ENCODE data around the gene SLC12A7.

SLC12A7 gene

DNA sequence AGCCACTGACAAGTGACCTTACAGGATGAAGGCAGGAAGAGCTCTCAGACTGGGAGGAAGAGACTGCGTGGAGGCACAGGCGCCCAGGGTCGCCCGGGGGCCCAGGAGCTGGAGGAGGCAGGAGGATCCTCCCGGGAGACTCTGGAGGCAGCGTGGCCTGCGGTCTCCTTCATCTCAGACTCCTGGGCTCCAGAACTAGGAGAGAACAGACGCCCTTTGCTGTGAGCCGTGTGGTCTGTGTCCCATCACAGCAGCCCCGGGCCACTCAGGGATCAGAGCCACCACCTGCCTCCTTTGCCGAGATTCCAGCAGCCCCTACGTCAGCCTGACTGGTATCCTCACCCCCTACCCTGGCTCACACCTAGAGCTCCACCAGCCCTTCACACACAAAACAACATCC lies 45.2 kb downstream of the SLC12A7 start:
- TF ChIP-seq ZNF785 (tag by site-specific recombination; IDR thresholded peaks at IDR 0.05): no peak
- no peak for TF ChIP-seq ZFP3 (tag by site-specific recombination; IDR thresholded peaks at IDR 0.05; ENCODE audit: low read depth)
- no peak for TF ChIP-seq ZNF37A (tag by site-specific recombination; IDR thresholded peaks at IDR 0.05)
- no peak for TF ChIP-seq ZNF19 (tag by site-specific recombination; IDR thresholded peaks at IDR 0.05; ENCODE audit: low read depth)
- no peak for TF ChIP-seq ZNF664 (tag by site-specific recombination; IDR thresholded peaks at IDR 0.05)
- no peak for TF ChIP-seq ZNF529 (tag by site-specific recombination; IDR thresholded peaks at IDR 0.05; ENCODE audit: insufficient replicate concordance)
- no peaks in the 10 kb centered on the region for H3K4me1 ChIP-seq (ENCODE audit: control insufficient read depth, insufficient read depth, low read length)
- no peaks in the 10 kb centered on the region for H3K9me3 ChIP-seq (ENCODE audit: control insufficient read depth, insufficient read depth, low read depth, low read length)
- H3K36me3 ChIP-seq (ENCODE audit: control insufficient read depth in 2 of 2, insufficient read depth in 1 of 2, low read length in 2 of 2): peaks cover 0 to 40% of the 10 kb centered on the region in 2 experiments; a peak in 1 of 3 replicates
- ChIA-PET CTCF (interaction anchor here (0.7 to 1.0 kb wide), 2 partner anchors 59 to 74 kb away, joined by 3 to 4 read pairs; partner anchors contain the start of gene NKD2), POLR2A (no interaction called here)
- H3K27ac ChIP-seq (ENCODE audit: extremely low read depth, low read depth, low read length): no peak overlapping the region
- H3K4me3 ChIP-seq (ENCODE audit: low read depth, low read length): no peak overlapping the region

- Histone ChIP-seq H3K4me3 (ENCODE audit: low read depth, low read length) (no peak overlapping the region), H3K27ac (ENCODE audit: extremely low read depth, low read depth, low read length) (no peak overlapping the region), H3K9me3 (ENCODE audit: control insufficient read depth, insufficient read depth, low read depth, low read length) (no peaks in the 10 kb centered on the region), H3K36me3 (ENCODE audit: control insufficient read depth in 2 of 2, insufficient read depth in 1 of 2, low read length in 2 of 2) (peaks cover 0 to 40% of the 10 kb centered on the region in 2 experiments; a peak in 1 of 3 replicates), H3K4me1 (ENCODE audit: control insufficient read depth, insufficient read depth, low read length) (no peaks in the 10 kb centered on the region)
- TF ChIP-seq ZNF660 (tag by site-specific recombination; IDR thresholded peaks at IDR 0.05) (no peak), OSR2 (tag by site-specific recombination; IDR thresholded peaks at IDR 0.05) (no peak), ZNF175 (tag by site-specific recombination; IDR thresholded peaks at IDR 0.05) (no peak), GLIS2 (tag by site-specific recombination; IDR thresholded peaks at IDR 0.05) (0 out of 2 replicates have a peak, but pooled peaks have one; percentile 9), ZBTB17 (tag by site-specific recombination; IDR thresholded peaks at IDR 0.05) (no peak), ZNF169 (tag by site-specific recombination; IDR thresholded peaks at IDR 0.05) (no peak)
- TF ChIP-seq, protein P1, sequence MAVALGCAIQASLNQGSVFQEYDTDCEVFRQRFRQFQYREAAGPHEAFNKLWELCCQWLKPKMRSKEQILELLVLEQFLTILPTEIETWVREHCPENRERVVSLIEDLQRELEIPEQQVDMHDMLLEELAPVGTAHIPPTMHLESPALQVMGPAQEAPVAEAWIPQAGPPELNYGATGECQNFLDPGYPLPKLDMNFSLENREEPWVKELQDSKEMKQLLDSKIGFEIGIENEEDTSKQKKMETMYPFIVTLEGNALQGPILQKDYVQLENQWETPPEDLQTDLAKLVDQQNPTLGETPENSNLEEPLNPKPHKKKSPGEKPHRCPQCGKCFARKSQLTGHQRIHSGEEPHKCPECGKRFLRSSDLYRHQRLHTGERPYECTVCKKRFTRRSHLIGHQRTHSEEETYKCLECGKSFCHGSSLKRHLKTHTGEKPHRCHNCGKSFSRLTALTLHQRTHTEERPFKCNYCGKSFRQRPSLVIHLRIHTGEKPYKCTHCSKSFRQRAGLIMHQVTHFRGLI (tag by site-specific recombination; IDR thresholded peaks at IDR 0.05): no peak
- POLR2A ChIA-PET: no interaction called here
- CTCF ChIA-PET: interaction anchor here (1.0 kb wide), 1 partner anchor 58 kb away, joined by 4 read pairs; the partner anchor contains the start of gene NKD2
These were observed 45.8 kb downstream of the SLC12A7 start for GRCh38 chr5:1065891-1066650.

- no peaks in the 10 kb centered on the region for H3K9me3 ChIP-seq (ENCODE audit: control insufficient read depth, insufficient read depth, low read depth, low read length)
- H3K4me3 ChIP-seq (ENCODE audit: low read depth, low read length): no peak overlapping the region
- ChIA-PET CTCF (no interaction called here), POLR2A (no interaction called here)
- TF ChIP-seq, protein P2, sequence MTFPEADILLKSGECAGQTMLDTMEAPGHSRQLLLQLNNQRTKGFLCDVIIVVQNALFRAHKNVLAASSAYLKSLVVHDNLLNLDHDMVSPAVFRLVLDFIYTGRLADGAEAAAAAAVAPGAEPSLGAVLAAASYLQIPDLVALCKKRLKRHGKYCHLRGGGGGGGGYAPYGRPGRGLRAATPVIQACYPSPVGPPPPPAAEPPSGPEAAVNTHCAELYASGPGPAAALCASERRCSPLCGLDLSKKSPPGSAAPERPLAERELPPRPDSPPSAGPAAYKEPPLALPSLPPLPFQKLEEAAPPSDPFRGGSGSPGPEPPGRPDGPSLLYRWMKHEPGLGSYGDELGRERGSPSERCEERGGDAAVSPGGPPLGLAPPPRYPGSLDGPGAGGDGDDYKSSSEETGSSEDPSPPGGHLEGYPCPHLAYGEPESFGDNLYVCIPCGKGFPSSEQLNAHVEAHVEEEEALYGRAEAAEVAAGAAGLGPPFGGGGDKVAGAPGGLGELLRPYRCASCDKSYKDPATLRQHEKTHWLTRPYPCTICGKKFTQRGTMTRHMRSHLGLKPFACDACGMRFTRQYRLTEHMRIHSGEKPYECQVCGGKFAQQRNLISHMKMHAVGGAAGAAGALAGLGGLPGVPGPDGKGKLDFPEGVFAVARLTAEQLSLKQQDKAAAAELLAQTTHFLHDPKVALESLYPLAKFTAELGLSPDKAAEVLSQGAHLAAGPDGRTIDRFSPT (tag by site-specific recombination; IDR thresholded peaks at IDR 0.05): 0 out of 2 replicates have a peak, but pooled peaks have one; percentile 17
- TF ChIP-seq ZNF76 (tag by site-specific recombination; IDR thresholded peaks at IDR 0.05; ENCODE audit: borderline replicate concordance, low read depth) (no peak), ZNF600 (tag by site-specific recombination; IDR thresholded peaks at IDR 0.05) (0 out of 2 replicates have a peak, but pooled peaks have one; percentile 22), ZNF19 (tag by site-specific recombination; IDR thresholded peaks at IDR 0.05; ENCODE audit: low read depth) (no peak)
- peaks cover 0 to 44% of the 10 kb centered on the region in 2 experiments; a peak in 1 of 3 replicates for H3K36me3 ChIP-seq (ENCODE audit: control insufficient read depth in 2 of 2, insufficient read depth in 1 of 2, low read length in 2 of 2)
- no peaks in the 10 kb centered on the region for H3K4me1 ChIP-seq (ENCODE audit: control insufficient read depth, insufficient read depth, low read length)
- H3K27ac ChIP-seq (ENCODE audit: extremely low read depth, low read depth, low read length): no peak overlapping the region
These were observed 46.6 kb downstream of the SLC12A7 start for GRCh38 chr5:1065143-1065750.
